Femur (tissue), 1 donor: ENCODE results near the gene GFAP.
A peak's percentile ranks its signal among the peaks of the same experiment; 100 is the strongest.

Experiments
- DNase-seq: peaks from one replicate; pipeline ENCODE4 v3.0.0-alpha.2; 2017

GFAP gene

DNA sequence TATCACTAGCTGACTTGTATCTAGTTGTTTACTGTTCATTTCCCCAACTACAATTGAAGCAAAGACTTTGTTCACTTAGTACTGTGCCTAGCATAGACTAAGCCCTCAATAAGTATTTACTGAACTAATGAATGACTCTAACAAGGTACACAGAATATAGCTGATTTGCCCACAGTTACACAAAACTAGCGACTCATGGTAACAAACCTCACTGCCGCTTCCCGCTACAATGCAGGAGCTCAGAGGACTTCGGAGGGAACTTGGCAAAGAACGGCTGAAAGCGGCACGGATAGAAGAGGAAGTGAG, 16.6 kb downstream of the GFAP start:
- peak; percentile 55 for DNase-seq

DNA sequence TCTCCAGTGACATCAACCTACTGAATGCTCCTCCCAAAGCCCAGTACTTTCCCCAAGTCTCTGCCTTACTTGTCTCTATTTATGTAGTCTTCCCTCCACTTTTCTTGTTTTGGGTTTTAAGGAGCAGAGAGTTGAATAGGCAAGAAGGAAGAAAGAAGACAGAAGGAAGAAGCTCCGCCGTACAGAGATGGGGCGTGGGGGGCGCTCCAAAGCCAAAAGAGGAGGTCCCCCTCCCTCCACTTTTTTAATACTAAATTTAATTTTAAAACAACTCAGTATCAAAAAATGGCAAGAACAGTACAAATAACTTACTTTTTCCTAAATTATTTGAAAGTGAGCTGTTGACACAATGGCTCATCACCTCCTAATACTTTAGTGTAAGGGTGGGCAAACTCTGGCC, 20.7 kb downstream of the GFAP start:
- no peak for DNase-seq

DNA sequence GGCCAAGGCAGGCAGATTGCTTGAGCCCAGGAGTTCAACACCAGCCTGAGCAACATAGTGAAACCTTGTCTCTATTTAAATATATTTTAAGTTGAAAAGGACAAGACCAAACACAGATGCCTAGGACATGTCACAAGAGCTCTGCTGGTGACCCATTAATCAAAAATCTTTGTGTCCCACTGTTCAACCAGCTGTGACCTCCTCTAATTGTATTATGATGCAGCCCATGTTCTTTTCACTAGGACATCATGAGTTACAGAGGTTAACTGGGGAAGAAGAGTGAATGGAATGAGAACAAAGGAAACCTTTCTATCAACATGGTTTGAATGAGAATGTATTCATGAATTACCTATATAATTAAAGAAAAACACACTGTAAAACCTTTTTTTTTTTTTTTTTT, 23.1 kb downstream of the GFAP start:
- no peak for DNase-seq

DNA sequence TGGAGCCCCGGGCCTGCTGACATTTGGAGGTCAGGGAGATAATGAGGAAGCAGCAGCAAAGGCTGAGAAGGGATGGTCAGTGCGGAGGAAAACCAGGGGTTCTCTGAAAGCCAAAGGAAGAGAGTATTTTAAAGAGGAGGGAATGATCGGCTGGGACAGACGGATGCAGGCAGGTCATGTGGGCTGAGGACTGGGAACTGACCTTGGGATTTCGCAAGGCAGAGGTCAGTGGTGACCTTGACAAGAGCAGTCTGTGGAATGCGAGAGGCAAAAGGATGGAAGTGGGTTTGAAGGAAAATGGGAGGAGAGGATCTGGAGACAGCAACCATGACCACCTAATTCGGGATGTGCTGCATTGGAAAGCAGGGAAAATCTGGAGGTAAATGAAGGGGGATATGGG, 26.3 kb downstream of the GFAP start:
- DNase-seq, result no peak

DNA sequence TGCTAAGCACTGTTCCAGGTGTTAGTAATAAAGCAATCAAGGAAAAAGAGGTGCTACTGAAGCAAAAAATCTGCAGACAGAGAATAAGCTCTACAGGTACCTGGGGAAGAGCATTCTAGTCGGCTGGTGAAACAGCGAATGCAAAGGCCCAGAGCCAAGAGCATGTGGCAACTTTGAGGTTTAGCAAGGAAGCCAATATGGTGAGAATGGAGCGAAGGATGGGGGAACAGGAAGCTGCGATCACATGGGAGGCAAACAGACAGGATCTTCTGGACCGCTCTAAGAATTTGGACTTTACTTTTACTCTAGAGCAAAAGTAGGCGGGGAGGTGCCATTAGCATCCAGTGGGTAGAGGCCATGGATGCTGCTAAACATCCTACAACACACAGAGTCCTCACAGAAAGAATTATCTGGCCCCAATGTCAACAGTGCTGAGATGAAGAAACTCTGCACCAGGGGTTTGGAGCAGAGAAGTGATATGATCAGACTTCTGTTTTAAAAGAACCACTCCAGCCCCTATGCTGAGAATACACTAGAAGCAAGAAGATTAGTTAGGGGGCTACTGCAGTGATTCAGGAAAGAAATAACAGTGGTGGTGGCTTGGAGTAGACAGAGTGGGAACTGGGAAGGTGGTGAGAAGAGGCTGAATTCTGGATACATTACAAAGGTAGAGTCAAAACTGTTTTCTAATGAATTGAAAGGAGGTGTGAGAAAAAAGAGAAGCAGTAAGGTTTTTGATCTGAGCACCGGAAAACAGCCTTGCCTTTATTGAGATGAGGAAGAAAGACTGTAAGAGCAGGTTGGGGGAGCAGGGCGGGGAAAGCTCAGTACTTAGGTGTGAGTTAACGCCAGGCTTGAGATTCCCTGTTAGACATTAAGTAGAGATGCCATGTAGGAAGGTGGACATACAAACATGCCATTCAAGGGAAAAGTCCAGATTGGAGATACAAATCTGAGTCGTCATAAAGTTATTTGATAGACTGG, 27.0 kb downstream of the GFAP start:
- DNase-seq, result no peak

DNA sequence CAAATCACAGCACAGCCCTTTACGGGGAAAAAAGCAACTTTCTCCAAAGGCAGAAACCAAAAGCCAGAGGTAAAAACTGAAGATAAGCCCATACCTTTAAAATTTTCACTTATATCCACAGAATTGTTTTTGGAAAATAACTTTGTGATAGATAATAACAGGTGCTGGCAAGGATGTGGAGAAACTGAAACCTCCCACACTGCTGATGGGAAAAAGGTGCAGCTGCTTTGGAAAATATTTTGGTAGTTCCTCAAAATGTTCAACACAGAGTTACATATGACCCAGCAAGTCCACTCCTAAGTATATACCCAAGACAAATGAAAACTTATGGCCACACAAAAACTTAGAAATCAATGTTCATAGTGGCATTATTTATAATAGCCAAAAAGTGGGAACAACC, 28.3 kb downstream of the GFAP start:
- no peak for DNase-seq

DNA sequence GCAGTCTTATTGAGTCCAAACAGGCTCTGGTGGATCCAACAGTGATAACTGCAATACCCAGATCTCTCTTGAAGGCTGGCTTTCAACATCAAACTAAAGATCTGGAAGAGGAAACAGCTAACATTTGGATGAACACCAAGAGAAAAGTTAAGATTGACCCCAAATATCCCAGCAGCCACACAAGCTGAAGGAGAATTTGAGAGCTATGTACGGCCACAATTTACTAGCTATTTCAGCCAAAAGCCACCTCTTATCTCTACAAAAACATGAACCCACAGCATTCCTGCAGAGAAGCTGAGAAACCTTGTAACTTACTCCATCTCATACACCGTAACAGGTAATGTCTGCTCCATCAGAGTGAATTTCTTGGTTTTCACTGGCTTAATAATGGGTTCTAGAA, 30.4 kb downstream of the GFAP start:
- no peak for DNase-seq

DNA sequence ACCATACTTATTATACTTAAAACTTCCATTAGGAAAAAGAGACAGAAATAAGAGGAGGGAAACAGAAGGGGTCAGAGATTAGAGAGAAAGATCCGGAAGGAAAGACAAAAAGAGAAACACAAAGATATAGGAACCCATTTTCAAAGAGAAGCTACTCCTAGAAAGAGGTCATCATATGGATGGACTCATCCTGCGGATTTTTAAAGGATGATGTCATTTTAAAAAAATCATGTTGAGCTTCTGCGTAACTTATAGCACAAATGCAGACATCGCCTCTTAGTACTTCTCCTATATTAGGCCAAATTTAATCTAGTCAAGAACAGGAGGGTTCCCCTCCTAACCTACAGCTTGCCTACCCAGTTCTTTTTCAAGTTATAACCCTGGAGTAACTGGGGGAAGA, 34.2 kb downstream of the GFAP start:
- no peak for DNase-seq

DNA sequence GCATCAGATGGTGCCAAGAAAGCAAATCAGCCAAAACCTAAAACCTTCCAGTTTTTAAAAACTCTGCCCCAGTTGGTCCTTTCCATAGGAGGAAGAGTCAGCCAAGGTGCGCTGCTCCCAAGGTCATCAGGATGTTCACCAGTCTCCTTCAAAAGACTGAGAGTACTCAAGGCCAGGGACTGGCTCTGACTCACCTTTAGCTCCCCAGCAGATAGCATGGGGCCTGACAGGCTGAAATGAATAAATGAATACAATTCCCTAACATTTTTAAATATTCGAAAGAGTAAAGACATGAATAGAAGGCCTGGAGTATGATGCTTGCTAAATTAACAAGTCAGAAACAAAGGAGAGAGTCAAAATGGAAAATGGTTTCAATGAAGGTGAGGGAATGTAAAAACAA, 35.2 kb downstream of the GFAP start:
- DNase-seq, result no peak

DNA sequence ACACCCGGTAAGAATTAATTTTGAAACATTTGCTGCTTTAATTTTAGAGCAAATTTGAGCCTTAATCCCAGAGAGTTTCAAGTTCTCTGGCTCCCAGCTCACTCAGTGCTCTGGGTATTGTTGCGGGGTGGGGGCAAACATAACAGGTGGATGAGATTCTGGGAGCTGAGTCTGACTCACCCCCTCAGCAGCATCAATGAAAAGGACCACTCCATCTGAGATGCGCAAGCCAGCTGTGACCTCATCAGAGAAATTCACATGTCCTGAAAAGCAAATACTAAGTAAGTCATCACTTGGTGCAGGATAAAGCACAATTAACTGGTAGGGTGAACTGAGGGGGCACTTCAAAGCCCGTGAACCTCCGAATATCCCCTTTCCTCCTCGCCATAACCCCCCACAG, 35.9 kb downstream of the GFAP start:
- DNase-seq, result no peak

DNA sequence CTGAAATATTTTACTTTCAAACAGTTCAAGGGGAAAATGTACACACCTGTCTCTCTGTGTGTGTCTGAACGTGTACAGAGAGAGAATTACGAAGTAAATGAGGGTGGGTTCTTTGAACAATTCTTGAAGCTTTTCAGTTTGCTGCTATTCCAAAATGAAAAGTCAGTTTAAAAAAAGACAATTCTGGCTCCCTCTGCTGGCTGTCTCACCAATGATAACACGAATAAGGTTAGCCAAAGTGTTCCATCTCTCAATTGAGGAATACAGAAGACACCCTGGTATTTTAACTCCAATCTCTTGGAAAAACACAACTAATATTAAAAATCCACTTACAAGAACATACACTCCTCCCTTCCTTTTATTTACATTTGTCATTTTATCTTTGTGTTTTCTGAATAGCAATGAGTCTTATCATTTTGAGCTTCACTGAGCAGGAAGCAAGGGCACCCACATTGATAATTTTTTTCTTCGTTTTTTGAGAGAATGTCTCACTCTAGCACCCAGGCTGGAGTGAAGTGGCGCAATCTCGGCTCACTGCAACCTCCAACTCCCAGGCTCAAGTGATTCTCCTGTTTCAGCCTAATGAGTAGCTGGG, 36.6 kb downstream of the GFAP start:
- no peak for DNase-seq

DNA sequence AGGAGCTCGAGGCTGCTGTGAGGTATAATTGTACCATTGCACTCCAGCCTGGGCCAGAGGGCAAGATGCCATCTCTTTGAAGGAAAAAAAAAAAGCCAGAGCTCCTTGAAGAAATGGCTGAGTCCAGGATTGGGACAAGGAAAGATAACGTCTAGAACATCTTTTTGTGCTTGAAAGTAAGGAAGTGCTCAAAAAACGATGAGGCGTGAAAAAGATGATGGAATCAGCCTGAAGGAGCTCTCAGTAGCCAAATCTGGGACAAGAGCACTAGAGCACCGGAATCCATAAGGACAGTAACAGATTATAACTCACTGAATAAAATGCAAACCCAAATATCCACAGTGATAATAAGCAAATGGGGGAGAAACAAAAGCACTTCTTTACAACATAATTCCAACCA, 38.2 kb downstream of the GFAP start:
- no peak for DNase-seq

DNA sequence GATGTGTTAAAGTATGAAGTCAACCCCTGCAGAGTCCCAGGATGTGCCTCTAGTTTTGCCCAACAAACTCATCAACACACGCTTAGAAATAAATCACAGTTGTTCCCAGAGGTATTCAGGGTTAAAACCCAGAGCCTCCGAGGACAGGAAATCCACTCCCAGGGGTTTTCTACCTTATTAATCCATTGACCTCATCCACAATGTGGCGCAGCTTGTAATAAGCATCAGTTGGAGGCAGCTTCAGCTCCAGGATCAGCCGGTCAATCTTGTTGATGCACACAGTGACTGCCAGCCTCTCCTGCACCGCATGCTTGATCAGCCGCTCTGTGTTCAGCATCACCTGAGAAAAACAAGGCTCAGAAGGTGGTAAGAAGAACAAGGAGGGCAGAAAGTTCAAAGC, 39.5 kb downstream of the GFAP start:
- no peak for DNase-seq

DNA sequence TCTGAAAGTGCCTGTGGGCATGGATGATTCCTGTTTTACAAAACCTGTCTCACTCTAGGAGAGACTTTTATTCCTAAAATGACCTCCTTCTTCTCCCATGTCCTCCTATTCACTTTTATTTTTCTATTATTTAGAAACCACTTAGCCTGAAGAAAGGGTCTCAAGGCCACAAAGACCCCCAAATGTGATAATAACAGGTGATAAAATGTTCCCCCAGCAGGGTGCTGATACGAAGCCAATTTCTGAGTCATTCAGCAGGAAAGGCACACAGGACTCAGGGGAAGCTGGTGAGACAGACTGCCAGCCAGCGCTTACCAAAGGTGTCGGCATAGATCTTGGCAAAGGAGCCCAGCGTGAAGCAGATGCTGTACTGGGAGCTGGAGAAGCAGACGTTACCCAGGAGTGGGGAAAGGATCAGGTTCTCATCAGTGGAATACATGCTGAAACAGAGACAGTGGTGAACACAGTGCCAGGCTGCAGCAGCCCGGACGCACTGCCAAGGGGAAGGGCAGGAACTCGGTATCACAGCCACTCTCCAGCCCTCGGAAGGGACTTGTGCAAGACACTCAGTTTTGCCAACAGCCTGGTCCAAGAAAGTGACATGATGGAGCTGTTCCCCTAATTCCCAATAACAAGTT, 43.0 kb downstream of the GFAP start:
- DNase-seq, result no peak

DNA sequence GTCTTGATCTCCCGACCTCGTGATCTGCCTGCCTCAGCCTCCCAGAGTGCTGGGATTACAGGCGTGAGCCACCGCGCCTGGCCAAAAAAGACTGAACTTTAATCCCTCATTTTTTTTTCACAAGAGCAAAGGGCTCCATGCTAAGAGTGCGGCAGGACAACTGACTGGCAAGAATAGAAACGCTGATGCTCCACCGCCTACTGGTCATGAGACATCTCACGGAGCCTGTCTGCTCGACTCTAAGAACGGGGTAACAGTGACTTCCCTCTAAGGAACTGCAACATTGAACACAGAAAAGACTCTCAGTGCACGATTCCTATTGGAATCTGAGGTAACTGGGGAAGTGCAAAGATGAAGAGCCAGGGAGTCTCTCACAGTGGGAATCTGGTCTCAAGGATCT, 43.7 kb downstream of the GFAP start:
- no peak for DNase-seq

DNA sequence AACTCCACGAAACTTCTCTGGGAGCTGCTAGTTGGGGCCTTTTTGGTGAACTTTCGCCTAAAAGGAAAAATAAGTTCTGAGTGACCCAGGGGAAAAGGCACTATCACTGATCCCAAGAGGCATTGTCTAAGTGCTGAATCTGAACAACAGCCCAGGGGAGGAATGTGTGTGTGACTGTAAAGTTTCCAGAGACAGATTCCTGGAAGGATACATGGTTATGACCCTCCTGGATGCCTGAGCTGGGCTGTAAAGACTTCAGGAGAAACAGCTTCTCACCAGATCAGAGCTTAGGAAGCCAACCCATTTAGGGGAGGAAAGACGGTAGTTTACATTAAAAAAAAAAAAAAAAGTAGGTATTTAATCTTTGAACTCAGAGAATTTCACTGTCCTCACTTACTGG, 47.5 kb downstream of the GFAP start:
- DNase-seq, result no peak

DNA sequence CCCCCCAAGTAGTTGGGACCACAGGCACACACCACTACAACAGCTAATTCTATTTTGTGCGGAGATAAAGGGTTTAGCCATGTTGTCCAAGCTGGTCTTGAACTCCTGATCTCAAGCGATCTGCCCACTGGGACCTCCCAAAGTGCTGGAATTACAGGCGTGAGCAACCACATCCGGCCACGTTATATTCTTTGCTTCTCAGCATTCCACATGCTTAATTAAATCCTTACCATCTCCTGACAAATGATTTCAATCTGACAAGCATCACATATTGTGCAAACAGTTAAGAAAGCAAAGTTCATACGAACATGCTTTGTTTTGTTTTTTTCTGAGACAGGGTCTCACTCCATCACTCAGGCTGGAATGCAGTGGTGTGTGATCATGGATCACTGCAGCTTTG, 49.4 kb downstream of the GFAP start:
- no peak for DNase-seq

DNA sequence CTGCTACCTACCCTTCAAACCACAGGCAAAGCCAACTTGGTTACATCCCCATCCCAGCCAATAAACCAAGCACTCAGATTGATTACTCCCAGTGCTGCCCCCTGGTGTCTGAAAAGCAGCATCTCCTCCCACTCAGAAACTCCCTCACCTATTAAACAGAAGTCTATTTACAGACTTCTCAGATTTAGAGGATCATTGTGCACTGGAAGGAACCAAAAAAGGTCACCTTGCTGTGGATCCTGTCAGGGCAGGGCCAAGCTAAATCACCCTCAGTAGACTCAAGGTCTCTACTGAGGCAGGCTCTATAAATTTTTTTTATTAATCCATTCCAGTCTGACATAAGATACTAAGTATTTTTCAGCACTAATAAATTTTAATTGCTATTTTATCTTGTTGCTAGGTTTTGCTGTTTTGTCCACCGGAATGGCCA, 50.1 kb downstream of the GFAP start:
- DNase-seq, result peak; percentile 76

DNA sequence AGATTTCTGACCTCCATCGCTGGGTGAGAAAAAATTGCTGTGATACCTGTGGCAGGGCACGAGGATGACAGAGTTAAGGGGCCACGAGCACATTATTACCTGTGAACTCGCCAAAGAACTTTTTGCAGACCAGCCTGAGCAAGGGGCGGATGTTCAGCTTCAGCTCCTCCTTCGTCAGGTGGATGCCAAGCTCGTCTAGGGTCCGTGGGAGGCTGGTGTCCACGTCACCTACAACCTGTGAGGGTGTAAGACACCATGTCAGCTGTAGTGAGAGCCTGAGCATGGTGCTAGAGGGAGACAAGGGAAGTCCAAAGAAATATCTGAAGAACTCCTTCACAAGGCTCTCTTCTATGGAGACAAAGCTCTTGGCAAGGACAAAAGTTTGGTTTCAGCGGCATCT, 50.5 kb downstream of the GFAP start:
- no peak for DNase-seq

DNA sequence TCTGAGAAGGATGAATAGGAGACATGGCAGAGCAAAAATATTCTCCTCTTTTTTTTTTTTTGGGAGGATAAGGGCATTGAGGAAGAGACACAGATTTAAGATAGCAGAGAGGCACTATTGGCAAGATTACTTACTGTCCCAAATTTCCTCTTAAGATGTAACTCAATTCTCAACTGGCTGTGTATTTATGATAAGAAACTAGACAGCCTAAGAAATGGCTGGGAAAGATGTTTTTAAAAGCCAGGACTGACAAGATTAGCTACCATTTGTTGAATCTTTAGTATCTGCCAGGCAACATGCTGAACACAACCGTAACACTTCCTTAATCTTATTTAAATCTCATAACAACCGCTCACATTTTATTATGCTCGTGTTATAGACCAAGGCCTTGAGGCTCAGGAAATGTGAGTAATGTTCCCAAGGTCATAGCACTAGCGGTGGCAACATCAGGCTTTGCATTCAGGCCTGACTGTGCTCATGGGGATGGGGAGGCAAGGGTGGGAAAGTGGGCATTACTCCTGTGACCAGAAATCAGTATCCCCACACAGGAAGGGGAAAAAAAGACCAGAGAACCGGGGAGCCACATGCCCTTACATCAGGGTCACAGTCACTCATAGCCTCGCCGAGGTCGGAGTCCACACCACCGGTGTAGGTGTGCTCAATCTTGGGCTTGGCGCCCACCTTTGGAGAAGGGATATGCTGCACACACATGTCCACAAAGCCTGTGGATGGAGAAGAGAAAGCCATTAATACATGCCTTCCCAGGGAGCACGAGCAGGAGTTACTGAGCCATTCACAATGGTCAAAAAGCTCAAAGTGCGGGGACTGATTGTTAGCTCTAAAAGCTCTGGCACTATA, 52.0 kb downstream of the GFAP start:
- DNase-seq, result no peak

DNA sequence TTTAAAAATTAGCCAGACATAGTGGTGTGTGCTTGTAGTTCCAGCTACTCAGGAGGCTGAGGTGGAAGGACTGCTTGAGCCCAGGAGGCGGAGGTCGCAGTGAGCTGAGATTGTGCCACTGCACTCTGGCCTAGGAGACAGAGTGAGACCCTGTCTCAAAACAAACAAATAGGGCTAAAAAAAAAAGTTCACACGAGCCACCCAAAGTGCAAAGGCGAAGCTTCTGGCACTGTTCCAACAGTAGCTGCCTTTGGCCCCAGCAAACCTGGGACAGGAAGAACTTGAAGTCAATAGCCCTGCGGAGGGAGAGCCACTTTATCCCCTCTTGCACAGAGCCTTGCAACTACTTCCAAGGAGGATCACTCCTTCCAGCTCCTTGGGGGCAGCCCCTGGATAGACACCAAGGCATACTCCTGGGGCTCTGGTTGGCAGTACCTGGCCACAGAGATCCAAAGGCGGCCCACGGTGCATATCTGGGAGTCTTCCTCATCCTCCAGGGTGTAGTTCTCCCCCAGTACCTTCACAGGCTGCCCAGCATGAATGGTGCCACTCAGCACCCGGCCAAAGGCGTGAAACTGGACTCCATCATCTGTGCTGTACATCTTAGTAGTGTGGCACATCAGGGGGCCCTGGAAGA, 52.9 kb downstream of the GFAP start:
- DNase-seq, result no peak

DNA sequence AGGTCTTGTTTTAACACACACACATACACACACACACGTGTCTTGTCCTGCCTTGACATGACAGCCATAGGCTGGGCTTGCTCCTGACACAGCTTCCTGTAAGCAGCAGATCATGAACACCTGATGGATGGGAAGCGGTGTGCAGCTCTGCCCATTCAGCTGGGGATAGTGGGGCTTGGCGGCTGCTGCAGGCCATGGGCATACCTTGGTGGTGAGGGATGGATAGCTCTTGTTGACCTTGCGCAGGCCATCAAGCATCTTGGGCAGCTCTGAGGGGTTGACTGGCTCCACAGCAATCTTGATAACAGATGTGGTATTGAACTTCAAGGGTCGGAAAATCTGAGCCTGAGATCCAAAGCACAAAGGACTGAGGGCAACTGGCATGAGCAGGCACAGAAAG, 55.6 kb downstream of the GFAP start:
- no peak for DNase-seq

DNA sequence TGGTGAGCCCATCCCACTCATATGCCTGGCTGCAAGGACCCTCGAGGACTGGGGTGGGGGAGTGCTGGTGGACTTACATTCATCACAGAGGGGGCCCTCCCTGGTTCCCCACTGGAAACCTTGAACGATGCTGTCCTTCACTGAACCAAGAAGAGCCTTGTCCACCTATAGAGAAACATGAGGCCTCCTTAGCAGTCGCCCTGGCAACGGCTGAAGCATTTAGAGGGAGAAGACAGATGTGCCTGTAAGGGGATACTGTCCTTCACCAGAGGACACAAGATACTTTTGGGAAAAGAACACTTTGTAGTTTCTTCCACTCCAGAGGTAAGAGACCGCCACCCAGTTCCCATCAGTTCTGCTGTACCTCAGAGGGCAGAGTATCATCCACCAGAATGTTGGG, 61.1 kb downstream of the GFAP start:
- DNase-seq, result no peak
